NCI-H187 (cell line): ENCODE measurements around the gene KCTD15.
"Not testable (repeated sequence)": the region's sequence is repeated elsewhere in the genome, so short reads cannot be mapped to it uniquely, and the experiment has no call there.

ENCODE experiments used
- DNase-seq, 2 experiments: peaks; one replicate each; lab custom pipeline; 2025; lab: John Stamatoyannopoulos, UW

The KCTD15 gene

GRCh38 chr19:33814181-33815165 lies 17.8 kb downstream of the KCTD15 start:
- DNase-seq, result no peak

DNA sequence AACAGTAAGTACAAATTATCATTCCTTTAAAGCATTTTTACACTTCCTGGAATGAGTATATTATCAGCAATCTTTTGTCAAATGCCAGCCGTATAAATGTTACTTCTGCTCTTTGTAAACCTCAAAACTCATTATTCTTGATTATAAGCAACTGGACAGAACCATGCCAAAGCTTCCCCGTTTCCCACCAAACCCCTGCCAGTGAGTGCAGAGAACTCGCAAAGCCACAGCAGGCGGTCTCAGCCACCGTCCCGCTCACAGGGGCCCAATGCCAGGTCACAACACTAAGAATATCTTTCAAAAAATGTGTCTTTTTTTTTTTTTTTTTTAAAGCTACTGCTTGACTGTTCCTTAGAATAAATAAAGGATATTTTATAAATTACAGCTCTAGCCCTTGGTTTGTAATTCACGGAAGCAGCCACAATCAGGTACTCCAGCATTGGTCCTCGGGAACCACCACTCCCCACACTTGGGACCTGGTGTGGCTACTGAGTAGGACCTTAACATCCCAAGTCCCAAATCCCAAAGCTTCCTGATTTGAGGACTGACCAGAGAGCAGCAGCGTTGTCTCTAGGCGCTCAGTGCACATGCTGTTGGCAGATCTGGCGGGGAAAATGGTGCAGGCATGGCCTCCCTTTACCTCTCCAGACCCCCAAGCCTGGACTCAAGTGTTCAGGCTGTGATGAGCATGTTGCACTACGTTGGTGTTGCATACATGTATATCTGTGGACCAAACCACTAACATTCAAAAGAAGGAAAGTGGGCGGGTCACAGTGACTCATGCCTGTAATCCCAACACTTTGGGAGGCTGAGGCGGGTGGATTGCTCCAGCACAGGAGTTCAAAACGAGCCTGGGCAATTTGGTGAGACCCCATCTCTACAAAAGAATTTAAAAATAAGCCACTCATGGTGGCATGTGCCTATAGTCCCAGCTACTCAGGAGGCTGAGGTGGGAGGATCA lies 19.0 kb downstream of the KCTD15 start:
- DNase-seq, result no peak

- no peak for DNase-seq
Observed at GRCh38 chr19:33818411-33818810, 21.7 kb downstream of the KCTD15 start.

GRCh38 chr19:33819078-33819477 lies 22.4 kb downstream of the KCTD15 start:
- DNase-seq, result not testable (repeated sequence)

- no peak for DNase-seq
Observed at GRCh38 chr19:33819506-33819879, 22.8 kb downstream of the KCTD15 start.

- DNase-seq, result no peak
Observed at GRCh38 chr19:33819880-33820781, 23.5 kb downstream of the KCTD15 start.

DNA sequence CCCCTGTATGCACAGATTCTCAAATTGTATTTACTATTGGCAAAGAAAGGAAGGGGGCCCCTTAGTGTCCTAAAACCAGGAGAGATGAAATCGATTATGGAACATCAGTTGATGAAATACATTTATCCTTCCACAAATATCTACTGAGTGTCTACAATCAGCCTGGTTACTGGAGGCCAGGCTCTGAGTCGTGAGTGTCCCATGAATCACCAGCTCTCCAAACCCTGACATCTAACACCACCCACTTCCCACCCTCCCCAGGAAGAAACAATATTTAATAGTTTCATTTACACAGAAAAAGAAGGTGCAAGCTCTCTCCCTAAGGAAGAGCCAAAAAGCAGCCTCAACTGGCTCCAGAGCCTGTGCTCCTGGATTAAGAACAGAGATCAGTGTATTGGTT lies 25.2 kb downstream of the KCTD15 start:
- DNase-seq, result no peak

- no peak for DNase-seq
Observed at GRCh38 chr19:33823341-33823740, 26.7 kb downstream of the KCTD15 start.

DNA sequence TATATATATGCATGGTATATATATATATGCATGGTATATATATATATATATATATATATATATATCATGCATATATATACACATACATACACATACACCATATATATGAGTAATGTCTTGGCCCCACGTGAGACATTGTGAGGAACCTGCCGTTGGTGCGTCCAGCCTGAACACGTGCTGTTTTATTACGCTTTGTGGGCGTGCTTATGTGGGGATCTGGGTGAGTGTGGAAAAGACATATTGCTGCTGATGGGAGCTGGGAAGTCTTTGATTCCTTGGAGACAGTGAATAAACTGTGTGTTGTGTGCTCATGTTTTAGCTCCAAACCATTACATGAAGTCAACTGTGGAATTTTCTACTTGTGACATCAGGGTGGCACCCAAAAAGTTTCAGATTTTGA lies 28.9 kb downstream of the KCTD15 start:
- no peak for DNase-seq

DNA sequence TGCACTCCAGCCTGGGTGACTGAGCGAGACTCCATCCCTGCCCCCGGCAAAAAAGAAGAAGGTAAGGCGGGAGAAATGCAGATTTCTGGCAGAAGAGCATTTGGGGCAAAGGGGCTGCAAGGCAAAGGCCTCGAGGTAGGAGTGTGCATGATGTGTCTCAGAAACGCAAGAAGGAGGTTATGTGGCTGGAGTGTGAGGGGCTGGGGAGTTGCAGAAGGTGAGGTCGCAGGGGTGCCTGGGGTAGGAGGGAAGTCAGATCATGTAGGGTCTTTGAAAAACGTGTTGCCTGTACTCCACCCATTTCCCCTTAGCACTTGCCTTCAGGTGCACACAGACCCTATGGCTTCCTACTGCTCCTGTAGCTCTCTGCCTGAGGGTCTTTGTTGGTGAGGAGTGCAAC lies 29.9 kb downstream of the KCTD15 start:
- no peak for DNase-seq

DNA sequence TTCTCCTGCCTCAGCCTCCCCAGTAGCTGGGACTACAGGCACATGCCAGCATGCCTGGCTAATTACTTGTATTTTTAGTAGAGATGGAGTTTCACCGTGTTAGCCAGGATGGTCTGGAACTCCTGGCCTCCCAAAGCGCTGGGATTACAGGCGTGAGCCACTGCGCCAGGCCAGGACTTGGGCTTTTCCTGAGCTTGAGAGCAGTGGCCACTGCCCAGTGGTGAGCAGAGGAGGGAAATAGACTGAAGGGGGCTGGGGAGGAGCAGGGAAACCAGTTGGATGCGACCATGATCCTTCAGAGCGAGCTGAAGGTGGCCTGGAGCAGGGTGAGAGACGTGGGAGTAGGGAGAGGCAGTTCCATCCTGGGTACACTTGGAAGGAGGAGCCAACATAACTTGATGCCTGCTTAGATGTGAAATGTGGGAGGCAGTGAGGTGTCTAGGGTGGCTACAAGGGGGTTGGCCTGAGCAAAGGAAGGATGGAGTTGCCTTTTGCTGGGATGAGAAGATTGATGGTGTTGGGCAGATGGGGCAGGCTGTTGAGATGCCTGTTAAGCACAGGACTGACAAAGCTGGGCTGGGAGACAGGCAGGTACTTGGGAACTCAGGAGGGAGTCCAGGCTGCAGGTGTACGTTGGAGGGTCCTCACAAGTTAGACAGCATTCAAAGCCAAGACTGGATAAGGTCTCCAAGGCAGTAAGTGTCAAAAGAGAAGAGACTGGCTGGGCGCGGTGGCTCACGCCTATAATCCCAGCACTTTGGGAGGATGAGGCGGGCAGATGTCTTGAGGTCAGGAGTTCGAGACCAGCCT lies 31.8 kb downstream of the KCTD15 start:
- no peak for DNase-seq

DNA sequence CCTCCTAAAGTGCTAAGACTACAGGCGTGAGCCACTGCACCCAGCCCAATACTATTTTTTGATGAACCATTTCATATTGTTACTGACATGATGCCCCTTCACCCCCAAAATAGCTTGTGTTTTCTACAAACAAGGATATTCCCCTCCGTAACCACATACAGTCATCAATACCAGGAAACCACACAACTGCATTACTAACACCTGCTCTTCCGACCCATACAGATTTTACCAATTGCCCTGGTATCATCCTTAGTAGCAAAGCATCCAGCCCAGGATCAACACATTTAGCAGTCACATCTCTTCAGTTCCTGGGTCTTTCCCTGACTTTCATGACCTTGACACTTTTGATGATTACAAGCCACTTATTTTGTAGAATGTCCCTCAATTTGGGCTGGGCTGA lies 33.6 kb downstream of the KCTD15 start:
- DNase-seq, result no peak

GRCh38 chr19:33831825-33832224 lies 35.2 kb downstream of the KCTD15 start:
- no peak for DNase-seq

DNA sequence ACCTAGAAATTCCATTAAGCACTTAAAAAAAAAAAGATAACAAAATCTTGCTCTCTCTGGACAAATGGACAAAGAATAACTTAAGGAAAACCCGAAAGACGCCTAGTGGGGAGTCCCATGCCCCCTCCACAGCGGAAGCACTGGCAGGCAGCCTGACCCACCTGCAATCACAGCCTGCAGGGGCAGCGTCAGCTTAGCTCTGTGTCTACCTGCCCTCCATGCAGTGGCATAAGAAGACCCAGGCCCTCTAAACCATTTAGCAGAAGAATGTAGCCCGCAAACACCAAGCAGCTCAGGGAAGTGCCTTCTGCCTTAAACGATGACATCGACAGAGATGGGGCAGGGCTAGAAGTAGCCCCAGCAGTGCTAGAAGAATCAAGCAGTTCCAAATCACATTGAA lies 36.0 kb downstream of the KCTD15 start:
- no peak for DNase-seq

DNA sequence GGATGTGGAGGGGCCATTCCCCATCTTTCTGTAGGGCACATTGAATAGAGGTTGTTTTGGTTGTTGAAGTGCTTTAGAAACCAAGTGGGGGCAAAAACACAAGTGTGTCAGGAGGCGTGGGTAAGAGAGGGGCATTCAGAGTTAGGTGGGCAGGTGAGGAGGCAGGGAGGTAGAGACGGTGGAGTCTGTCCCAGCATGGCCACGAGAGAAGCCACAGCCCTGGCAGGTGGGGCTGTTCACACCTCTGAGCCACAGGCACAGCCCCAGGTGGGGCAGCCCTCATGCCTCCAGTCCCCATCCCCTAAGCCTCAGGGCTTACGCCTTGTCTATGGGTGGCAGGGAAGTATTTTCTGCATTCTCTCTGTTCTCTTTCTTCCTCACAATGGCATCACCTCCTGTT lies 43.7 kb downstream of the KCTD15 start:
- DNase-seq, result no peak

DNA sequence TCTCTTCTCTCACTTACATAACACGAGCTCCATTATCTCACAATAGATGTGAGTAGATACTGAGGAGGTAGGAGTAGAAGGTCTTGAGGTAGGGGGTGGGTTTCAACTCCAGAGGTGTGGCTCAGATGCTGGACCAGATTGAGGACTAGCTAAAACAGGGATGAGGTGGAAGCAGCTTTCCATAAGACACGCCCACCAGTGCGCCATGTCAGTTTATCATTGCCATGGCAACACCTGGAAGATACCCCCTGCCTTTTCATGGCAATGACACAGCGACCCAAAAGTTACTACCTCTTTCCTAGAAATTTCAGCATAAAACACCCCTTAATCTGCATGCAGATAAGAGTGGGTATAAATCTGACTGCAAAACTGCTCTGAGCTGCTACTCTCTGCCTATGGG lies 44.1 kb downstream of the KCTD15 start:
- no peak for DNase-seq

GRCh38 chr19:33841685-33842084 lies 45.0 kb downstream of the KCTD15 start:
- no peak for DNase-seq

DNA sequence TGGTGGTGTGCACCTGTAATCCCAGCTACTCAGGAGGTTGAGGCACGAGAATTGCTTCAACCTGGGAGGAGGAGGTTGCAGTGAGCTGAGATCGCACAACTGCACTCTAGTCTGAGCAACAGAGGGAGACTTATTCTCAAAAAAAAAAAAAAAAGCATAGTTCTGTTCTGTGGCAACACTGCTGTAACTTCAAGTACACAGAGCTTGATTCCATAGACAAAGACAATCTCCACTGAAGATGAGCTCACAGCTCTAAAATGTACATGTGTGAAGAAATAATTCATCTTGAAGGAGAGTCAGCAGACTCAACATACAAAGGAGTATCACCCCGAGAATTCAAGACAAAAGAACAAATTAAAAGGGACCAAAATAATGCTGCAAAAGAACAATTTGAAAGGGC lies 47.8 kb downstream of the KCTD15 start:
- DNase-seq, result no peak

DNA sequence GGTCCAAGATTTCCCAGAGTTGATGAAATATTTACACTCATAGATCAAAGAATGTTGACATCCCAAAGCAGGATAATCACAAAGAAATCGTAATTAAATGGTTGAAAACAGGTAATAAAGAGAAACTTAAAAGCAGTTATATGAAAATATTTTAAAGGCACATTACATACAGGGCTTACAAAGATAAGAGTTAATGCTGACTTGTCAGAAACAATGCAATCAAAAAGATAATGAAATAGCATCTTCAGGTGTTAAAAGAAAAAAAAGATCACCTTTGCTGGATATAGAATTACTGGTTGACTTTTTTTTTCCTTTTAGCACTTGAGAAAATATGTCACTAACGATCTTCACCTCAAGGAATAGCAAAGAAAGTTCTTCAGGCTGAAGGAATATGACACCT lies 48.8 kb downstream of the KCTD15 start:
- no peak for DNase-seq

GRCh38 chr19:33849551-33850147 lies 53.0 kb downstream of the KCTD15 start:
- no peak for DNase-seq
